ACHN (cell line): ENCODE results near the gene DNAH5.

Experiments used
- DNase-seq: peaks from one replicate; pipeline ENCODE4 v3.0.0-alpha.2; 2015
- in situ Hi-C: cut with HindIII; loops from 2 replicates; pipeline ENCODE4 v1.10.0; 2017; ENCODE audit warnings: low sequenced_read_pairs, low pct_ligation_motif_present, low pct_unique_long_range_greater_than_20kb

Gene DNAH5

GRCh38 chr5:13664377-13664776 lies 280.1 kb downstream of the DNAH5 start:
- in situ Hi-C loops = no loop called here
- DNase-seq = peak; percentile 3

GRCh38 chr5:13662626-13663025 lies 281.9 kb downstream of the DNAH5 start:
- in situ Hi-C loops = no loop called here
- DNase-seq = no peak

GRCh38 chr5:13661272-13661671 lies 283.2 kb downstream of the DNAH5 start:
- in situ Hi-C loops = no loop called here
- DNase-seq = no peak

GRCh38 chr5:13660072-13660471 lies 284.4 kb downstream of the DNAH5 start:
- peak; percentile 23 for DNase-seq
- in situ Hi-C loops = no loop called here

GRCh38 chr5:13659391-13659790 lies 285.1 kb downstream of the DNAH5 start:
- in situ Hi-C loops = no loop called here
- DNase-seq = no peak

- in situ Hi-C loops = no loop called here
- DNase-seq = no peak
Observed at GRCh38 chr5:13658761-13659160, 285.7 kb downstream of the DNAH5 start.

GRCh38 chr5:13658152-13658551 lies 286.3 kb downstream of the DNAH5 start:
- no peak for DNase-seq
- in situ Hi-C loops = no loop called here

GRCh38 chr5:13653709-13654108 lies 290.8 kb downstream of the DNAH5 start:
- DNase-seq = no peak

GRCh38 chr5:13649656-13650055 lies 294.8 kb downstream of the DNAH5 start:
- in situ Hi-C loops = no loop called here
- no peak for DNase-seq

More at GRCh38 chr5:13653709-13654108, 290.8 kb downstream of the DNAH5 start:
- in situ Hi-C loops = no loop called here

- peak; percentile 1 for DNase-seq
Observed at GRCh38 chr5:13648822-13649221, 295.7 kb downstream of the DNAH5 start.

GRCh38 chr5:13643734-13644133 lies 300.8 kb downstream of the DNAH5 start:
- in situ Hi-C loops = no loop called here
- DNase-seq = no peak

More at GRCh38 chr5:13648822-13649221, 295.7 kb downstream of the DNAH5 start:
- in situ Hi-C loops = no loop called here

DNA sequence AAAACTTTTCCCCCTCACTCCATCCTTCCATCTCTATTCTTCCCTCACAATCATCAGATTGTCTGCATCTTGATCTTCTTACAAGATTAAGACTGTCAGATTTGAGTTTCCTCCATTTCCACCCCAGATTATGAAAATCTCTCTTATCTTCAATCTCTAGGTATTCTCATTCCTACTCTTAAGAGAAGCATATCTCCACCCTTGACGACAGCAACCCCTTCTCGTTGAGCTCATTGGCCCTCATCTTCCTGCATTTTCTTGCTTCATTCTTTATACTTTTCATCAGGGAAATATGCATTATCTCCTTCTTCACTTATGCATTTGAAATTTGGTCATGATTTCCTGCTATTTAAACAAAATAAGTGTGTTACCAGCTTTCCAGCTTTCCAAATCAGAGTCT lies 301.3 kb downstream of the DNAH5 start:
- DNase-seq = no peak
- in situ Hi-C loops = no loop called here
